Measurements from ENCODE around the gene GRM8.

The GRM8 gene

GRCh38 chr7:127253281-127254162 is 781 bp upstream of the GRM8 start:
- DNase-seq (ENCODE audit: insufficient read length) (peak; percentile 56), FAIRE-seq (no peak)
- no peak for TF ChIP-seq POLR2AphosphoS5 (IDR thresholded peaks at IDR 0.05; ENCODE audit: low read depth, low read length)
- no peak for TF ChIP-seq POLR2A (IDR thresholded peaks at IDR 0.05; ENCODE audit: low read depth, low read length)
- TF ChIP-seq TAF1 (IDR thresholded peaks at IDR 0.05; ENCODE audit: borderline replicate concordance, low read depth, low read length), result no peak

- DNase-seq (ENCODE audit: insufficient read length), result no peak
- TF ChIP-seq TAF1 (IDR thresholded peaks at IDR 0.05; ENCODE audit: borderline replicate concordance, low read depth, low read length), result no peak
- TF ChIP-seq POLR2AphosphoS5 (IDR thresholded peaks at IDR 0.05; ENCODE audit: low read depth, low read length), result no peak
- TF ChIP-seq POLR2A (IDR thresholded peaks at IDR 0.05; ENCODE audit: low read depth, low read length), result no peak
- no peak for FAIRE-seq
Measured at GRCh38 chr7:127252377-127252713, 396 bp downstream of the GRM8 start.

- FAIRE-seq (no peak), DNase-seq (ENCODE audit: insufficient read length) (peak; percentile 37)
- TF ChIP-seq POLR2A (IDR thresholded peaks at IDR 0.05; ENCODE audit: low read depth, low read length), result no peak
- no peak for TF ChIP-seq TAF1 (IDR thresholded peaks at IDR 0.05; ENCODE audit: borderline replicate concordance, low read depth, low read length)
- no peak for TF ChIP-seq POLR2AphosphoS5 (IDR thresholded peaks at IDR 0.05; ENCODE audit: low read depth, low read length)
Measured at GRCh38 chr7:127251465-127252376, 1.0 kb downstream of the GRM8 start.

- DNase-seq (ENCODE audit: insufficient read length), result no peak
- TF ChIP-seq POLR2AphosphoS5 (IDR thresholded peaks at IDR 0.05; ENCODE audit: low read depth, low read length) (no peak), POLR2A (IDR thresholded peaks at IDR 0.05; ENCODE audit: low read depth, low read length) (no peak)
- no peak for FAIRE-seq
Measured at GRCh38 chr7:127251036-127251464, 1.7 kb downstream of the GRM8 start.

- DNase-seq (ENCODE audit: insufficient read length) (no peak), FAIRE-seq (no peak)
- TF ChIP-seq TAF1 (IDR thresholded peaks at IDR 0.05; ENCODE audit: borderline replicate concordance, low read depth, low read length), result no peak
- TF ChIP-seq POLR2AphosphoS5 (IDR thresholded peaks at IDR 0.05; ENCODE audit: low read depth, low read length), result no peak
- no peak for TF ChIP-seq POLR2A (IDR thresholded peaks at IDR 0.05; ENCODE audit: low read depth, low read length)
Measured at GRCh38 chr7:127250312-127251035, 2.3 kb downstream of the GRM8 start.

- DNase-seq (ENCODE audit: insufficient read length), result no peak
- no peak for FAIRE-seq
- TF ChIP-seq POLR2A (IDR thresholded peaks at IDR 0.05; ENCODE audit: low read depth, low read length), result no peak
- no peak for TF ChIP-seq POLR2AphosphoS5 (IDR thresholded peaks at IDR 0.05; ENCODE audit: low read depth, low read length)
- TF ChIP-seq TAF1 (IDR thresholded peaks at IDR 0.05; ENCODE audit: borderline replicate concordance, low read depth, low read length), result no peak
Measured at GRCh38 chr7:127245607-127246006, 7.1 kb downstream of the GRM8 start.

GRCh38 chr7:127245002-127245401 is 7.7 kb downstream of the GRM8 start:
- no peak for FAIRE-seq
- no peak for DNase-seq (ENCODE audit: insufficient read length)
- TF ChIP-seq POLR2A (IDR thresholded peaks at IDR 0.05; ENCODE audit: low read depth, low read length), result no peak
- no peak for TF ChIP-seq POLR2AphosphoS5 (IDR thresholded peaks at IDR 0.05; ENCODE audit: low read depth, low read length)
- TF ChIP-seq TAF1 (IDR thresholded peaks at IDR 0.05; ENCODE audit: borderline replicate concordance, low read depth, low read length), result no peak

- FAIRE-seq (no peak), DNase-seq (ENCODE audit: insufficient read length) (no peak)
- no peak for TF ChIP-seq POLR2AphosphoS5 (IDR thresholded peaks at IDR 0.05; ENCODE audit: low read depth, low read length)
Measured at GRCh38 chr7:127239814-127240213, 12.9 kb downstream of the GRM8 start.

GRCh38 chr7:127233630-127234029 is 19.1 kb downstream of the GRM8 start:
- no peak for DNase-seq (ENCODE audit: insufficient read length)
- no peak for FAIRE-seq
- no peak for TF ChIP-seq POLR2A (IDR thresholded peaks at IDR 0.05; ENCODE audit: low read depth, low read length)
- no peak for TF ChIP-seq TAF1 (IDR thresholded peaks at IDR 0.05; ENCODE audit: borderline replicate concordance, low read depth, low read length)
- TF ChIP-seq POLR2AphosphoS5 (IDR thresholded peaks at IDR 0.05; ENCODE audit: low read depth, low read length), result no peak

GRCh38 chr7:127231415-127231814 is 21.3 kb downstream of the GRM8 start:
- DNase-seq (ENCODE audit: insufficient read length), result no peak
- TF ChIP-seq POLR2A (IDR thresholded peaks at IDR 0.05; ENCODE audit: low read depth, low read length) (no peak), POLR2AphosphoS5 (IDR thresholded peaks at IDR 0.05; ENCODE audit: low read depth, low read length) (no peak), TAF1 (IDR thresholded peaks at IDR 0.05; ENCODE audit: borderline replicate concordance, low read depth, low read length) (no peak)
- no peak for FAIRE-seq

GRCh38 chr7:127230192-127230925 is 22.4 kb downstream of the GRM8 start:
- no peak for TF ChIP-seq POLR2A (IDR thresholded peaks at IDR 0.05; ENCODE audit: low read depth, low read length)
- TF ChIP-seq TAF1 (IDR thresholded peaks at IDR 0.05; ENCODE audit: borderline replicate concordance, low read depth, low read length), result no peak
- TF ChIP-seq POLR2AphosphoS5 (IDR thresholded peaks at IDR 0.05; ENCODE audit: low read depth, low read length), result no peak
- FAIRE-seq (no peak), DNase-seq (ENCODE audit: insufficient read length) (no peak)

Measured in GM12892 (cell line).